Gastrocnemius medialis (tissue), 4 donors: ENCODE data around the gene SMARCAL1. TPM values are rescaled to one million over a fixed set of nuclear protein-coding genes. Genes with fewer than 3 reads are reported as not detected.

Experiments
- ATAC-seq, 2 donors: fragments of 150-250 bp; one replicate each; pipeline ENCODE4 v1.9.1; 2016
- DNase-seq, 2 donors: peaks; one replicate each; pipeline ENCODE4 v3.0.0-alpha.2; 2019
- H3K27ac ChIP-seq, 4 donors: fragments of 200-600 bp; sonication (generic); 1 replicate in 1 of 4; 2 replicates in 3 of 4; pipeline ENCODE4 v1.5.1; 2016 to 2018; ENCODE audit warnings: mild to moderate bottlenecking in 2 of 4, moderate library complexity in 1 of 4
- H3K27me3 ChIP-seq, 3 donors: fragments of 200-600 bp; sonication (generic) in 2 of 3; 1 replicate in 1 of 3; 2 replicates in 2 of 3; pipeline versions ENCODE4 v1.5.1 to v1.6.0; 2016 to 2019; ENCODE audit warnings: mild to moderate bottlenecking in 1 of 3, moderate library complexity in 1 of 3
- H3K36me3 ChIP-seq, 2 donors: fragments of 200-600 bp; sonication (generic) in 1 of 2; one replicate each; pipeline ENCODE4 v1.5.1; 2017 to 2018
- H3K4me1 ChIP-seq, 2 donors: fragments of 200-600 bp; sonication (generic) in 1 of 2; one replicate each; pipeline ENCODE4 v1.5.1; 2016 to 2017; ENCODE audit warnings: mild to moderate bottlenecking in 2 of 2
- H3K4me3 ChIP-seq, 4 donors: fragments of 200-600 bp; sonication (generic) in 3 of 4; 1 replicate in 1 of 4; 2 replicates in 3 of 4; pipeline ENCODE4 v1.5.1; 2016 to 2019; ENCODE audit warnings: mild to moderate bottlenecking in 2 of 4
- H3K9me3 ChIP-seq, 3 donors: fragments of 200-600 bp; sonication (generic) in 2 of 3; 1 replicate in 1 of 3; 2 replicates in 2 of 3; pipeline ENCODE4 v1.5.1; 2016 to 2019
- CTCF ChIP-seq, 5 experiments: fragments of 450-650 bp in 3 of 5; fragments of 200-600 bp in 2 of 5; sonication (generic) in 2 of 5; IDR thresholded peaks in 4 of 5; conservative IDR thresholded peaks in 1 of 5; 1 replicate in 4 of 5; 2 replicates in 1 of 5; pipeline ENCODE4 v1.5.1; 2016 to 2019; ENCODE audit warnings: antibody characterized with exemption in 5 of 5, mild to moderate bottlenecking in 3 of 5, moderate library complexity in 3 of 5
- POLR2A ChIP-seq, 2 donors: fragments of 450-650 bp; IDR thresholded peaks; one replicate each; pipeline ENCODE4 v1.6.1; 2017; ENCODE audit warnings: antibody characterized with exemption in 2 of 2, mild to moderate bottlenecking in 2 of 2, moderate library complexity in 2 of 2
- in situ Hi-C, 4 donors: fragments of 200-750 bp; cut with MboI; loops; one replicate each; pipeline versions ENCODE4 v1.15.0 to v1.8.0; 2017; ENCODE audit warnings: low sequenced_read_pairs in 4 of 4
- intact Hi-C: fragments of 100-400 bp; cut with DNase I; formaldehyde crosslinking; loops from one replicate; pipeline ENCODE4 v1.15.1; 2023; ENCODE audit warnings: low total_unique reads
- total RNA-seq, 4 donors: library from RNA; depleted of rRNA; stranded (reverse); fragments of >200 nt; gene quantifications; one replicate each; pipeline versions ENCODE4 v1.1.0 to v1.2.3, GENCODE V29; 2016

The SMARCAL1 gene
- total RNA-seq, 4 donors from 2014 or later: 5.8 to 20.7 (median 7.8) TPM

DNA sequence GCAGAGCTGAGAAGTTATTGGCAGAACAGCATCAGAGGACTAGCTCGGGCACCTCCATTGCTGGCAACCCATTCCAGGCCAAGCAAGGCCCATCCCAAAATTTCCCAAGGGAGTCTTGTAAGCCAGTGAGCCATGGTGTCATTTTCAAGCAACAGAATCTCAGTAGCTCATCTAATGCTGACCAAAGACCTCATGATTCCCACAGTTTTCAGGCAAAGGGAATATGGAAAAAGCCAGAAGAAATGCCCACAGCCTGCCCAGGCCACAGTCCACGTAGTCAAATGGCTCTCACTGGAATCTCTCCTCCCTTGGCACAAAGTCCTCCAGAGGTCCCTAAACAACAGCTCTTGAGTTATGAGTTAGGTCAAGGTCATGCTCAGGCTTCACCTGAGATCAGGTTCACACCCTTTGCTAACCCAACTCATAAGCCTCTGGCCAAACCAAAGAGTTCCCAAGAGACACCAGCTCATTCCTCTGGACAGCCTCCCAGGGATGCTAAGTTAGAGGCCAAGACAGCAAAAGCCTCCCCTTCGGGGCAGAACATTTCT is 2.6 kb downstream of the SMARCAL1 start:
- in situ Hi-C loops (loop anchor here (10.0 to 25.0 kb wide), 2 partner anchors 300 to 303 kb away; partner anchors contain the start of gene XRCC5 (in 3 of the 4)), intact Hi-C loops (loop anchor here (5.0 to 10.0 kb wide), 2 partner anchors 1860 to 1982 kb away; partner anchors contain the start of genes AAMP, CTDSP1 and PNKD)
- H3K27me3 ChIP-seq: no peaks in the 10 kb centered on the region
- DNase-seq (no peak), ATAC-seq (no peak)
- no peak overlapping the region for H3K27ac ChIP-seq
- H3K4me1 ChIP-seq: peaks cover 9 to 10% of the 10 kb centered on the region in 2 donors
- H3K36me3 ChIP-seq: peaks cover 0 to 35% of the 10 kb centered on the region in 2 donors
- TF ChIP-seq CTCF (IDR thresholded peaks at IDR 0.05 in 4 of 5, conservative IDR thresholded peaks at IDR 0.05 in 1 of 5) (no peak), POLR2A (IDR thresholded peaks at IDR 0.05) (no peak)
- H3K4me3 ChIP-seq: no peak overlapping the region
- no peaks in the 10 kb centered on the region for H3K9me3 ChIP-seq

DNA sequence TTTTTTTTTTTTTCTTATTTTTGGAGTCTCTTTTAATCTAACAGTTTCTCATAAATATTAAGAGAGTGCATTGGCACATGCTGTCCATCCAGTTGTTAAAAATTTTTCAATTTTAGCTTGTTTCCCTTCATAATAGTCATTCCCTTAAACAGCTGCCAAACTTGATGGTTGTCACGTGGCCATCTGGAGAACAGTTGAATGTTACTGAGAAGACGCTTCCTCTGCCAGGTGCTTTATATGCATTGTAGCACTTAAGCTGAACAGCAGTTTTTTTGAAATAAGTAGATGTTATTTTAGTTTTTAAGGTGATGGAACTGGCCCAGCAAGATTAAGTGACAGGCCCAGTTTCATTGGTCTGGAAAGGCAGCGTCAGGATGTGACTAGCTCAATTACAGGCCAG is 3.3 kb downstream of the SMARCAL1 start:
- H3K9me3 ChIP-seq: no peaks in the 10 kb centered on the region
- no peak overlapping the region for H3K27ac ChIP-seq
- in situ Hi-C loops: loop anchor here (10.0 to 25.0 kb wide), 2 partner anchors 301 to 303 kb away; partner anchors contain the start of gene XRCC5 (in 3 of the 4)
- H3K4me3 ChIP-seq: no peak overlapping the region
- no peak for TF ChIP-seq POLR2A (IDR thresholded peaks at IDR 0.05)
- peaks cover 9 to 10% of the 10 kb centered on the region in 2 donors for H3K4me1 ChIP-seq
- peaks cover 0 to 41% of the 10 kb centered on the region in 2 donors for H3K36me3 ChIP-seq
- intact Hi-C loops: loop anchor here (10.0 kb wide), 1 partner anchor 1859 kb away; the partner anchor contains the start of genes AAMP and PNKD
- DNase-seq (no peak), ATAC-seq (no peak)
- no peaks in the 10 kb centered on the region for H3K27me3 ChIP-seq

DNA sequence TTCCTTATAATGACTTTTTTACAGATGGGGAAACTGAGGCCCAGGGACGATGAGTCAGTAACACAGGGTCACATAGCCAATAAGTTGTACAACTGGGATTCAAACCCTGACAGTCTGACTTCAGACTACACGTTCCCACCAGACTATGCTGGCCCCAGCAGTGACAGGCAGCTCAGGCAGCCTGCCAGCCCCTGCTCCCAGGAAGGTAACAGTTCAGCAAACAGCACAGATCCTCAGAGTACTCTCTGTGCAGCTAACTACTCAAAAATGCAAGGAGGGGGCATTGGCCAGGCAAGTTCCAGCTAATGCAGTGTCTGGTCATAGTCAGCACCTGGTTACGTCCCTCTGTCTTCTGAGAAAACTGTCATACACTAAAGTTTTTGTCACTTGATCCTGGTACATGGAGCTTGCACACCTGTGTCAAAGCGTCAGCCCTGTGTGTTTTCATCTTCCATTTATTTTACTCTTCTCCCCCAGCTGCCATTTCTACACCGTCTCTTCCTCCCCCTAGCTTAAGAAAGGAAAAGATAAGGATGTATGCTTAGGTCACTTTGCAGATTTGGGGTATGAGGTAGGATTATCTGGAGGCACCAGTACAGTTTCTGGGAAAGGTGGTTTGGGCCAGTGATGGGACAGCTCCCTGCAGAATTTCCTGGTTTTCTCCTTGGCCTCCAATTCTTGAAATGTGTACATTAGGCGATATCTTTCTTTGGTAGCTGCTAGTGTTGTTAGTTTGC is 4.5 kb downstream of the SMARCAL1 start:
- Histone ChIP-seq H3K9me3 (no peaks in the 10 kb centered on the region), H3K4me1 (peaks cover 9 to 10% of the 10 kb centered on the region in 2 donors), H3K4me3 (no peak overlapping the region), H3K27me3 (no peaks in the 10 kb centered on the region), H3K27ac (no peak overlapping the region), H3K36me3 (peaks cover 3 to 53% of the 10 kb centered on the region in 2 donors)
- DNase-seq (no peak), ATAC-seq (no peak)
- intact Hi-C loops (loop anchor here (10.0 kb wide), 1 partner anchor 1858 kb away; the partner anchor contains the start of genes AAMP and PNKD), in situ Hi-C loops (loop anchor here (10.0 to 25.0 kb wide), 2 partner anchors 302 to 304 kb away; partner anchors contain the start of gene XRCC5 (in 3 of the 4))
- TF ChIP-seq CTCF (IDR thresholded peaks at IDR 0.05 in 4 of 5, conservative IDR thresholded peaks at IDR 0.05 in 1 of 5) (no peak), POLR2A (IDR thresholded peaks at IDR 0.05) (no peak)

- Histone ChIP-seq H3K4me1 (peaks cover 4 to 5% of the 10 kb centered on the region in 2 donors), H3K27ac (no peak overlapping the region), H3K36me3 (peaks cover 3 to 69% of the 10 kb centered on the region in 2 donors), H3K27me3 (no peaks in the 10 kb centered on the region), H3K9me3 (no peaks in the 10 kb centered on the region), H3K4me3 (no peak overlapping the region)
- no peak for TF ChIP-seq POLR2A (IDR thresholded peaks at IDR 0.05)
- TF ChIP-seq CTCF (IDR thresholded peaks at IDR 0.05 in 4 of 5, conservative IDR thresholded peaks at IDR 0.05 in 1 of 5): no peak
- intact Hi-C loops: loop anchor here (10.0 kb wide), 1 partner anchor 1856 kb away; the partner anchor contains the start of genes AAMP and PNKD
- DNase-seq: no peak
- in situ Hi-C loops: loop anchor here (10.0 to 25.0 kb wide), 2 partner anchors 304 to 307 kb away; partner anchors contain the start of gene XRCC5 (in 3 of the 4)
- no peak for ATAC-seq
Measured at GRCh38 chr2:216418981-216419380, 6.7 kb downstream of the SMARCAL1 start.
